HFFc6 (cell line): Measurements from ENCODE around the gene KRCC1. TPM values are rescaled to one million over a fixed set of nuclear protein-coding genes. Genes with fewer than 3 reads are reported as not detected.

Source experiments
- DNase-seq: peaks from one replicate; pipeline ENCODE4 v3.0.0-alpha.2; 2018
- H3K27ac Mint-ChIP-seq: 2 replicates; pipeline ENCODE4 v1.8.0; 2020; ENCODE audit warnings: mild to moderate bottlenecking, mixed read lengths
- H3K27me3 Mint-ChIP-seq: 2 replicates; pipeline ENCODE4 v1.8.0; 2021; ENCODE audit warnings: mild to moderate bottlenecking, moderate library complexity, mixed read lengths; ENCODE audit not compliant: insufficient read depth
- H3K36me3 Mint-ChIP-seq: 2 replicates; pipeline ENCODE4 v1.8.0; 2021; ENCODE audit warnings: low read depth, mixed read lengths
- H3K4me1 Mint-ChIP-seq: 2 replicates; pipeline ENCODE4 v1.8.0; 2020; ENCODE audit warnings: low read depth, mixed read lengths
- H3K4me3 Mint-ChIP-seq: 2 replicates; pipeline ENCODE4 v1.8.0; 2020; ENCODE audit warnings: mild to moderate bottlenecking, moderate library complexity, mixed read lengths
- H3K9me3 Mint-ChIP-seq: 2 replicates; pipeline ENCODE4 v1.8.0; 2020; ENCODE audit warnings: mild to moderate bottlenecking, mixed read lengths
- total RNA-seq, 6 experiments: library from RNA; stranded (reverse); fragmentation: NEBNext Ultra II Directional; extraction: Animal tissue kit (Norgen Biotek cat#: 25700); gene quantifications; 2 replicates in 1 of 6; 3 replicates in 5 of 6; pipeline ENCODE4 v1.2.3, GENCODE V29; 2021
- TF ChIP-seq, protein P1 (sequence below): fragments of 200-600 bp; sonication (generic); IDR thresholded peaks from 2 replicates; pipeline ENCODE4 v1.5.0; 2021; ENCODE audit warnings: antibody characterized with exemption, mild to moderate bottlenecking

The KRCC1 gene
- total RNA-seq, 6 experiments from 2014 or later = 19.3 to 26.0 (median 23.8) TPM

DNA sequence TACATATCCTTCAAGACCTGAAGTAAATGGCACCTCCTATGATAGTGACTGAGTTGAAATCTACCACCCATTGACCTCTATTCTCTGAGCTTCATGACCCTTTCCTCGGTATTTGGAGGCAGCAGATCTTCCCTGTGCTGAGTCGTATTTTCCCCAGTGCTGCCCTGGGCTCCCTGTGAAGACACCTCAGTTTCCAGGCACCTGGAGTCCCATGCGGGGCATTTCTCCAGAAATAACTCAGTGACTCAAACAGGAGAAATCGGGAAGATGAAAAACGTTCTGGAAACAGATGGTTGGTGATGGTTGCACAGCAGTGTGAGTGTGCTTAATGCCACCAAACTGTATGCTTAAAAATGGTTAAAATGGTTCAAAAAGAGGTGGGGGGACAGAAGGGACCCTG, 30.0 kb upstream of the KRCC1 start:
- Mint-ChIP-seq H3K27me3 (peaks cover 24% of the 10 kb centered on the region), H3K27ac (no peak overlapping the region), H3K4me3 (no peak overlapping the region), H3K9me3 (no peaks in the 10 kb centered on the region), H3K4me1 (no peaks in the 10 kb centered on the region), H3K36me3 (no peaks in the 10 kb centered on the region)
- no peak for DNase-seq
- TF ChIP-seq, protein P1, sequence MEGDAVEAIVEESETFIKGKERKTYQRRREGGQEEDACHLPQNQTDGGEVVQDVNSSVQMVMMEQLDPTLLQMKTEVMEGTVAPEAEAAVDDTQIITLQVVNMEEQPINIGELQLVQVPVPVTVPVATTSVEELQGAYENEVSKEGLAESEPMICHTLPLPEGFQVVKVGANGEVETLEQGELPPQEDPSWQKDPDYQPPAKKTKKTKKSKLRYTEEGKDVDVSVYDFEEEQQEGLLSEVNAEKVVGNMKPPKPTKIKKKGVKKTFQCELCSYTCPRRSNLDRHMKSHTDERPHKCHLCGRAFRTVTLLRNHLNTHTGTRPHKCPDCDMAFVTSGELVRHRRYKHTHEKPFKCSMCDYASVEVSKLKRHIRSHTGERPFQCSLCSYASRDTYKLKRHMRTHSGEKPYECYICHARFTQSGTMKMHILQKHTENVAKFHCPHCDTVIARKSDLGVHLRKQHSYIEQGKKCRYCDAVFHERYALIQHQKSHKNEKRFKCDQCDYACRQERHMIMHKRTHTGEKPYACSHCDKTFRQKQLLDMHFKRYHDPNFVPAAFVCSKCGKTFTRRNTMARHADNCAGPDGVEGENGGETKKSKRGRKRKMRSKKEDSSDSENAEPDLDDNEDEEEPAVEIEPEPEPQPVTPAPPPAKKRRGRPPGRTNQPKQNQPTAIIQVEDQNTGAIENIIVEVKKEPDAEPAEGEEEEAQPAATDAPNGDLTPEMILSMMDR = no peak

DNA sequence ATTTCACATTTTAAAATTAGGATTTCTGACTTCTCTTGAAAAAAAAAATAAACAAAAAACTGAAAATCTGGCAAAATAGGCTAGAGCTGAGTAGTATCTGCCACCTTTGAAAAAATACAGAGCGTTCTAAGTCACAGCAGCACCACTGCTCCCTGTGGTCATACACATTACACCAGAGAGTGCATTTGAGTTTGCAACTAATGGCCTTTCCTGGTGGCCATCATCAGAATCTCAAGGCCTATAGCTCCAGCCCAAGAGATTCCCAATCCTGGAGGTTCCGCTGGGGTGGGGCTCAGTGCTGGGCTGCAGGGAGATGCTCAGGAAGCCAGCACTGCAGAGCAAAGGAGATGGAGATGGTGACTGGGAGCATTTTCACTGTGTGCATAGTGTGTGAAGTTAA, 29.5 kb upstream of the KRCC1 start:
- DNase-seq = no peak
- Mint-ChIP-seq H3K4me3 (no peak overlapping the region), H3K27me3 (peaks cover 24% of the 10 kb centered on the region), H3K9me3 (no peaks in the 10 kb centered on the region), H3K27ac (no peak overlapping the region), H3K4me1 (no peaks in the 10 kb centered on the region), H3K36me3 (no peaks in the 10 kb centered on the region)
- TF ChIP-seq, protein P1 = no peak

DNA sequence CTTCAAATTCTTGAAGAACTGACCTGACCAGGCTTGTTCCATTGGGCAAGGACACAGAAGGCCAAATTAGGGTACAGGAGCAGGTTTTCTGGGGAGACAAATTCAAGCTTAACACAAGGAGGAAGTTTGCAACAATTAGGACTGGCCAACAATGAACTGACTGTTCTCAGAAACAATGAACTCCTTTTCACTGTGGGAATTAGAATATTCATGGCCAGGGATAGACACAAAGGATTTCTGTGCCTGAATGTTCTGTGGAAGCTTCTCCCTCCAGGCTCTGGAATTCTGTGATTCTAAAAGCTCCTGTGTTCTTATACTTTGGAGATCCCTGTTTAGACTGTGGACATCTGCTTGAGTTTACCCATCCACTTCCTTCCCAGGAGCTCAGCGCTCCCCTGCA, 27.2 kb upstream of the KRCC1 start:
- Mint-ChIP-seq H3K27me3 (peaks cover 25% of the 10 kb centered on the region), H3K4me1 (no peaks in the 10 kb centered on the region), H3K4me3 (no peak overlapping the region), H3K27ac (no peak overlapping the region), H3K9me3 (no peaks in the 10 kb centered on the region), H3K36me3 (no peaks in the 10 kb centered on the region)
- no peak for DNase-seq
- TF ChIP-seq, protein P1 = no peak

DNA sequence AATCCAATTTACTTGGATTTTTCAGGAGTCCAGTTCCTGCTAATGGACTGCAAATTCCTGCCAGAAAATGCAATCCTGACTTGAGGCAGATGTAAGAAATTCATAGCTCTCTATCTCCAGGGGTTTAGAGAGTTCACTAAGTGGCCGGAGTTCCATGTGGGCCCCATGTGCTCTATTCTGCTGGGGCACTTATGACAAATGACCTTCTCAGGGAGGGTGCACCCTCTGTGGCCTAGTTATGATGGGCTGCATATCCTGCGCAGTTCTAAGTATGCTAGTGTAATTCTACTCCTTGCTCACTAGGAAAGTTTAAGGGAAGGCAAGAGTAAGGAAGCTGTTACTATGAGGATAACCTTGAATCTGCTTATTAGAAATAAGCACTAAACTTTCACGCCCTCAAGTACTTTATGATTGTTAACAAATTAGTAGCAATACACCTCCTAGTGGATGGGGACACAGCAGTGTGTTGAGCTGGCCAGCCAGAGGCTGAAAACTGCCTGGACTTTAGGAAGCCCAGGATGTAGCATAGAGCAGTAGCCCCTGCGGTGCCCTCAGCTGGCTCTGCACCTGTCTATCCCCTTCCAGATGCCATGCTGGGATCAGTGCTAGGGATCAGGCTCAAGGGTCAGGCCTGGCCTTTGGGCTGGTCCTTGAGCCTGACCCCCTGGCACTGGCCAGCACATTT, 26.5 kb upstream of the KRCC1 start:
- no peaks in the 10 kb centered on the region for H3K9me3 Mint-ChIP-seq
- peaks cover 25% of the 10 kb centered on the region for H3K27me3 Mint-ChIP-seq
- no peak for DNase-seq
- no peak overlapping the region for H3K27ac Mint-ChIP-seq
- TF ChIP-seq, protein P1 = no peak
- no peak overlapping the region for H3K4me3 Mint-ChIP-seq
- H3K4me1 Mint-ChIP-seq = no peaks in the 10 kb centered on the region
- no peaks in the 10 kb centered on the region for H3K36me3 Mint-ChIP-seq

DNA sequence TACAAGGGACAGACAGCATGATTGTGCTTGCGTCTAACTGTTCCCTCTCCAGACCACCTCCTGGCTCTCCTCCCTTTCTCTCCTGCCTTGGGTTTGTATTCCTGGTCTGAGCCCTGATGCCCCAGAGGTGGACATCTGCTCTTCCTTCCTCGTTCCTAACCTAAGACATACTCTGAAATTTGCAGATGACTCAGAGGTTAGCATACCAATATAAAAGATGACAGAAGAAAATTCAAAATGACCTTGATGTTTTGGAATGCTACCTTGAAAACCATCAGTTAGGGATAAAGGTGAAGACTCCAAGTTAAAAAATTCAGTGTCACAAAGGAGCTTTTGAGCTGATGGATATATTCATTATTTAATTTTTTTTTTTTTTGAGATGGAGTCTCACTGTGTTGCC, 25.0 kb upstream of the KRCC1 start:
- TF ChIP-seq, protein P1 = no peak
- Mint-ChIP-seq H3K9me3 (no peaks in the 10 kb centered on the region), H3K27ac (no peak overlapping the region), H3K27me3 (peaks cover 25% of the 10 kb centered on the region), H3K4me1 (no peaks in the 10 kb centered on the region), H3K36me3 (no peaks in the 10 kb centered on the region), H3K4me3 (no peak overlapping the region)
- no peak for DNase-seq
